Fibroblast of skin of scalp (primary cell): ENCODE data around the gene RAB22A.

Experiments
- DNase-seq: peaks from one replicate; pipeline ENCODE4 v3.0.0-alpha.2; 2013

RAB22A gene

GRCh38 chr20:58303547-58303946, 6.0 kb upstream of the RAB22A start:
- DNase-seq = no peak

GRCh38 chr20:58305061-58305460, 4.5 kb upstream of the RAB22A start:
- DNase-seq = no peak

- DNase-seq = peak; percentile 14
These were observed 2.9 kb upstream of the RAB22A start for GRCh38 chr20:58306421-58307261.

DNA sequence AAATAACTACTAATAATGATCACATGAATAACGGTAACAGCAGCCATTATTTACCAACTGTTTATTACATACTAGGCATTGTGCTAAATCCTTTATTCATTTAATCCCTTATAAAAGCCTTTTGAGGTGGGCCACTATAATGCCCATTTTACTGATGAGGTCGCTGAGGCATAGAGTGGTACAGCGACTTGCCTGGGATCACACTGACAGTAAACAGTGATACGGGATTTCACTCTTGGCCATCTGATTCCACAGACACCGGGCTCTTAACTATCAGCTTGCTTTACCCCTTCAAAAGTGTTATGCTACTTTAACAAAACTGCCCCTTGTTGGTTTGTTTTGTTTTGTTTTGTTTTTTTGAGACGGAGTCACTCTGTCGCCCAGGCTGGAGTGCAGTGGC, 2.2 kb upstream of the RAB22A start:
- DNase-seq = no peak

DNA sequence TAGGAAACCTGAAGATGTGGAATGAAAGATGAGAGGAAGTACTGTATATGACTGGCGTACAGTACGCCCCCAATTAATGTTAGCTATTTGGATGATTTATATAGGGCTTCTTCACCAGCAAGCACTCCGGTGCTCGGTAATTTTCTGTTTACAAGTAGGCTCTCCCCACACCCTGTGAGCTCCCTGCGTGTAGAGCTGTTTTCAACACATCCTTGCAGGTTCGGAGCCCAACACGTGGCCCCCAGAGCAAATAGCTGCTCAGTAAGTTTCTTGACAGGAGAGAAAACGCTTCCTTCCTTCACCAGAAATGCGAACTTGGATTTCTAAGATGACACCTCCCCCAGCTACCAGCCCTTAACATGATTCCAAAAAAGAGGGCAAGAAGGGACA, 1.2 kb upstream of the RAB22A start:
- no peak for DNase-seq

DNA sequence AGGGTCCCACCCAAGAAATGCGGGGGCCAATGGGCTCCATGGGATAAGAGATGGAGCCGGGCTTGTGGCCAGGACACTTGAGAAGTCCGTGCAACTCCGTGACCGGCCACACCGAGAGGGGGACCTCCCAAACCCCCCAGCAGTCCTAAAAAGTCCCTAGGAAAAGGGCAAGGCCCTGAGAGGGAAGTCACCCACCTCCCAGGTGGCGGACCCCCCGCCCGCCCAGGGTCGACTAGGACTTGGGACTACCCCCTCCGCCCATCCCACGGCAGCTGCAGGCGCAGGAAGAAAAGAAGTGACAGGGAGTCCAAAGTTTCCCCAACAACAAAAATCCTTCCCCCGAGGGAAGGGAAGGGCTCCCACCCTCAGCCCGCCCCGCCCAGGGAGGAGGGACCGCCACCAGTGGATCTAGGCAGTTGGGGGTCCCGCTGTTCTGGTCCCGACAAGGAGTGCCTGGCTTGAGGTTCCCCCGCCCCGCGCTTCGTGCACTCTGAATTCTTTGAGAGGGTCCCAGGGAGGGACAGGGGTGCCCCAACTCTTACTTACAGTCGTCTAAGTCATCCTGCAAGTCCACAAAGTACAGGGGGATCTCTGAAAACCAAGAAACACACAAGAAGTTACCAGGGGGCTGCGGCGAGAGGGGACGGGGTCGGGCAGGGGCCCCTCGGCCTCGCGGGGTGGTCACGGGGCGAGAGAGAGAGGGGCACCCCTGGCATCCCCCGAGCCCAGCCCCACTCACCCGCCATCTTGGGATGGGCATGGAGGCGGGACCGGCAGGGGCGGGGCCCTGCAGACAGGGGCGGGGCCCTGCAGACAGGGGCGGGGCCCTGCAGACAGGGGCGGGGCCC, 611 bp upstream of the RAB22A start:
- peak; percentile 62 for DNase-seq

DNA sequence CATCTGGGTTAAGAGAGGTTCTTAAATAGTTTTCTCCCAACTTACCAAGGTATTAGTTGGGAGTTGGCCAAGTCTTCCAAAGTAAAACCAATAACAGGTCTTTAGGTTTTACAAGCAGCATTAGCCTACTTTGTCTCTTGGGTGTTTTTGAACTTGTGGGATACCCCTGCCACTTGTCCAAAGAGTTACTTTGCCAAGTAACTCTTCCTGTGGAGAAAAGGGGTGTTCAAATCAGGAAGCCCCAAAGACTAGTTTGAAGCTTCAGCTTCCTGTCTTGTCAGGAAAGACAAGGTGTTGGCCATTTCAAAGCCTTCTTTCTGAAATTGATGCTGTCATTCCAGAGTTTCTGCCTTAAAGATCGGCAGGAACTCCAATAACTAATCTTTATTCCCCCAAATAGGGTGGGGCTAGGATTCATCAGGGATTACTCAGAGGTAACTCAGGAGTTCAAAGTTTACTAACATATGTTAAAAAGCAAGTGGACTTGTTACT, 822 bp downstream of the RAB22A start:
- peak; percentile 6 for DNase-seq

DNA sequence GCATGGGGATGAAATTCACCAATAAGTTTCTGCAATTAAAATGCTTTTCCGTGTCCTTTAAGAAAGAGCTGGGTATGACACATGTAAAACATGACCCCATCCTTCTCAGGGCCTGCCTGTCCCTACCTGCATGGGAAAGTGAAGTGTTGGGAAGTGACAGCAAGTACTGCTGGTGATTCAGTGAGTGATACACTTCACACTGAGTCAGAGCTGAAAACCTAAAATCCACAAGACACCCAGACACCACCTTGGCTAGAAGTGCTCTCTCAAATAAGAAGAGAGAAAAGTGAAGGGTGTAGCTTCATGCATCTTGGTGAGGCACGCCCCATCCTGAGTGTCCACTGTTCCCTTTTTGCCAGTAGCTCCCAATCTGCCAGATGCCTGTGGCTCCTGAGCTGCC, 3.3 kb downstream of the RAB22A start:
- no peak for DNase-seq

GRCh38 chr20:58313396-58313795, 3.9 kb downstream of the RAB22A start:
- DNase-seq = no peak

GRCh38 chr20:58321205-58321604, 11.7 kb downstream of the RAB22A start:
- DNase-seq = no peak

DNA sequence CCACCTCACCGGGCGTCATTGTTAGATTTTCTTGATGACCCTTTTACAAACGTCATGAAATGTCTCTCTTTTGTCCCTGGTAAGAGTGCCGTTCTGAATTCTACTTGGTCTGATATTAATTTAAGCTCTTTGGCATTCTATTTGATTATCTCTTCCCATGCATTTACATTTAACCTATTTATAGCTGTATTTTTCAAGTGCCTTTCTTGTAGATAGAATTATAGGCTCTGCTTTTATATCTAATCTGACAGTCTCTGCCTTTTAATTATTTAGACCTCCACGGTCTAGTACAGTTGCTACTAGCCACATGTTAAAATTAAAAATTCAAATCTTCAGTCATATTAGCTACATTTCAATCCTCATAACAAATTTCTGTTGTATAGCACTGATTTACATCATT, 12.6 kb downstream of the RAB22A start:
- no peak for DNase-seq

DNA sequence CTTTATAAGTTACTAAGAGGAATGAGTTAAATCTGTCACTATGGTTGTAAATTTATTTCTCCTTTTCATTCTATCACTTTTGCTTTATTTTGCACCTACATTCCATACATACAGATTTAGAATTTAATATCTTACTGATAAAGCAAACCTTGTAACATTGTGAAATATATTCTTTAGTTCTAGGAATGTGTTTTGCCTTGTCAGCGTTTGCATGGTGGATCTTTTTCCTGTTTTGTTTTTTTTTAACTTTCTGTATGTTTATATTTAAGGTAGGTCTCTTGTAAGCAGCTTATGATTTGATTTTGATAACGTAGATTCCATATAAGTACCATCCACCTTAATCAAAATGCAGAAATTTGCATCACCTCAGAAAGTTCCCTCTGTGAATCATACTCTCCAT, 16.4 kb downstream of the RAB22A start:
- DNase-seq = no peak

- DNase-seq = no peak
These were observed 17.7 kb downstream of the RAB22A start for GRCh38 chr20:58327211-58327610.

GRCh38 chr20:58328836-58329235, 19.3 kb downstream of the RAB22A start:
- peak; percentile 24 for DNase-seq

- DNase-seq = no peak
These were observed 20.2 kb downstream of the RAB22A start for GRCh38 chr20:58329711-58330110.

DNA sequence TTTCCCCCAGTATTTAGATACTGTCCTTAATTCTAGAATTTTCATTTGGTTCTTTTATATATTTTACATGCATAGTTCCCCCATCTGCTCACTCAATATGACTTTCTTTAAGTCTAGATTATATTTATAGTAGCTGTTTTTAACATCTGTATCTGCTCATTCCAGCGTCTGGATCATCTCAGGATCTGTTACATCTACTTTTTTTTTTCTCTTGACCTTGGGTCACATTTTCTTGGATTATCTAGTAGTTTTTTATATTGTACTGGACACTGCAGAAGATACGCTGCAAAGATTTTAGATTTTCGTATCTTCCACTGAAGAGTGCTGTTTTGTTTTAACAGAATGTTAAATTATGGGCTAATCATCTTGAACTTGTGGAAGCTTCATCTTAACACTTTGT, 20.7 kb downstream of the RAB22A start:
- no peak for DNase-seq

DNA sequence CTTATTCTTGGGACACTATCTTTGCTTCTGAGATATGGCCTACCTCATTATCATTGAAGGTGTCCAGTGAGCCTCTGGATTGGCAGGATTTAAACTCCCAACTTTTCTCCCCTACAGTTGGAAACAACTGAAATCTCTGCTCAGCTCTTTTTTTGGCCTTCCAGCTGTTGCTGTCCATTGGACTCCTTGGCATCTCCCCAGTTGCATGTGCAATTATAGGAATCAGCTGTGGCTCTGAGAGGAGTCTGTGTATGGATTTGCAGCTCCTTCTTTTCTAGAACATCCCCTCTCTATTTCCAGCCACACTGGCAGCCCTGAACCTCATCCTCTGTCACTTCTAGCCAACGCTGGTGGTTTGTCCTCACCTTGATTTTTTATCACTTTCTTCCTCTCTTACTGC, 21.2 kb downstream of the RAB22A start:
- DNase-seq = no peak

- no peak for DNase-seq
These were observed 22.5 kb downstream of the RAB22A start for GRCh38 chr20:58331961-58332551.

DNA sequence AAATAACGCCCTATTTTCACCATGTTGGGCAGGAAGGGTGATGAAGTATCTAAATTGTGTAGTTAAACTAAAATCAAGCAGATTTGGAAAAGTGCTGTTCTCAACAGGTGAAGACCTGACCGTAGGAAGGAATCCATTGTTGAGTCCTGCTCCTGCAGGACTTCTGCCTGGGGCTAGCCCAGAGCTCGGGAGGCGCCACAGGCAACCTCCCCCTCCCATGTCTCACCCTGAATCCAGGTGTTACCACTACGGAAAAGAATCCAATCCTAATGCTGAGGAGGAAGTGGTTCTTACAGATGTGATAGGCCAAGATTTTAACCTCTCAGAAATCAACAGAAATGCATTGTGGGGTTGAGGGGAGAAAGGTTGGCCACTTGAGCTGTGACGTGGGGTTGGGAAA, 30.2 kb downstream of the RAB22A start:
- no peak for DNase-seq

- DNase-seq = no peak
These were observed 30.6 kb downstream of the RAB22A start for GRCh38 chr20:58340151-58340550.

- DNase-seq = no peak
These were observed 31.3 kb downstream of the RAB22A start for GRCh38 chr20:58340853-58341252.

DNA sequence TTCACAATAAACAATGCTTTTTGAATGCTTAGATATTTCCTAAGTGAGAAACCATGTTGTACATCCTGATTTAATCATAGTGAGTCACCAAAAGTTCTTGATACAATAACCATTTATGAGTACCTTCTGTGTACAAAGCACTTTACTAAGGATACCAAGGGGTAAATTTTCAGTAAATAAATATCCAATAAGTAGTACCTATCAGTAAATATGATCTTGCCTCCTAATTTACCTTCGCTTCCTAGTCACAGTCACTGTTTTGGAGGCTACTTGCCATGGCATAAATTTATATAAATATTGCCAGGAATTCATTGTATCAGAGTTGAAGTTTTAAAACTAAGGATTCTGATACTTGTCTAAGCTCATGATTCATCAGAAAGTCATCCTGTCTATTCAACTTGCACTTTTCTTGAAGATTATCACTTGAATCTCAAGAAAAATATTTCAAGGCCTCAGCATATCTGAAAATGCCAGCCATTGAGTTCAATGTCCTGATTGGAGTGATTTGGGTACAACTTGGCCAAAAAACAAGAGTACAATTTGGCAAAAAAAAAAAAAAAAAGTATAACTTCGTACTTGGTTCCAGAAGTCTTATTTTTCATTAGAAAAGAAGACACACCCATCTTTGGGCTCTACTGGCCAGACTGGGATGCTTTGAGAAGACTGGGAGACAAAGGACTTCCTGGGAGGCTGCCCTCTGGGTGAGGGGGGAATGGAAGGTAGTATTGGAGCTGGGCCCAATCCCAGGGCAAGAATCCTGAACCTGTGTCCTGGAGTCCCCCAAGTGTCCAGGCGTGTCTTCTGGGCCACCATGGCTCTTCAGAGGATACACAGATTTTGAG, 32.8 kb downstream of the RAB22A start:
- DNase-seq = peak; percentile 73
